Endodermal cell (in vitro differentiated cells): Measurements from ENCODE around the gene SGMS1. TPM values are rescaled to one million over a fixed set of nuclear protein-coding genes. Genes with fewer than 3 reads are reported as not detected.
"Not testable (repeated sequence)": the region's sequence is repeated elsewhere in the genome, so short reads cannot be mapped to it uniquely, and the experiment has no call there.

ENCODE experiments used
- DNase-seq: peaks from one replicate; pipeline ENCODE4 v3.0.0-alpha.2; 2017
- H3K27ac ChIP-seq: 2 replicates; pipeline ENCODE4 v1.5.1; 2013; ENCODE audit warnings: mild to moderate bottlenecking, low read depth, low read length, moderate library complexity
- H3K27me3 ChIP-seq: 2 replicates; pipeline ENCODE4 v1.6.1; 2013; ENCODE audit warnings: mild to moderate bottlenecking, low read length, moderate library complexity; ENCODE audit not compliant: insufficient read depth, control insufficient read depth, poor library complexity, severe bottlenecking
- H3K36me3 ChIP-seq: 2 replicates; pipeline ENCODE4 v1.7.0; 2013; ENCODE audit warnings: mild to moderate bottlenecking, low read length, moderate library complexity; ENCODE audit not compliant: control insufficient read depth, insufficient read depth
- H3K4me1 ChIP-seq: one replicate; pipeline ENCODE4 v1.7.0; 2013; ENCODE audit warnings: low read length; ENCODE audit not compliant: control insufficient read depth, insufficient read depth
- H3K4me3 ChIP-seq: 2 replicates; pipeline ENCODE4 v1.5.1; 2013; ENCODE audit warnings: mild to moderate bottlenecking, low read length, moderate library complexity
- H3K9ac ChIP-seq: 2 replicates; pipeline ENCODE4 v1.6.1; 2013; ENCODE audit warnings: mild to moderate bottlenecking, low read length, moderate library complexity; ENCODE audit not compliant: poor library complexity, severe bottlenecking; ENCODE audit errors: extremely low read depth
- H3K9me3 ChIP-seq: 2 replicates; pipeline ENCODE4 v1.6.1; 2013; ENCODE audit warnings: mild to moderate bottlenecking, low read length, moderate library complexity; ENCODE audit not compliant: control insufficient read depth
- H3K27ac Mint-ChIP-seq: 2 replicates; pipeline ENCODE4 v1.8.0; 2020; ENCODE audit warnings: mixed read lengths
- H3K27me3 Mint-ChIP-seq: 2 replicates; pipeline ENCODE4 v1.8.0; 2021; ENCODE audit warnings: mild to moderate bottlenecking, mixed read lengths; ENCODE audit not compliant: insufficient read depth
- H3K36me3 Mint-ChIP-seq: 2 replicates; pipeline ENCODE4 v1.8.0; 2020; ENCODE audit warnings: low read depth, mixed read lengths
- H3K4me1 Mint-ChIP-seq: 2 replicates; pipeline ENCODE4 v1.8.0; 2020; ENCODE audit warnings: mixed read lengths
- H3K4me3 Mint-ChIP-seq: 2 replicates; pipeline ENCODE4 v1.8.0; 2020; ENCODE audit warnings: mild to moderate bottlenecking, moderate library complexity, mixed read lengths
- H3K9me3 Mint-ChIP-seq: 2 replicates; pipeline ENCODE4 v1.8.0; 2020; ENCODE audit warnings: mild to moderate bottlenecking, mixed read lengths
- WGBS, 2 experiments: methylation state at CpG; one replicate each; pipeline versions ENCODE4 v1.1.5 to v1.1.7; 2013; ENCODE audit warnings: missing lambda C conversion rate in 2 of 2, mixed read lengths in 1 of 2; ENCODE audit not compliant: insufficient coverage in 1 of 2, insufficient read length in 1 of 2; 5-methylcytosine and 5-hydroxymethylcytosine counted together
- total RNA-seq, 2 donors: library from RNA; stranded (reverse); fragmentation: NEBNext Ultra II Directional in 1 of 2; extraction: Animal tissue kit (Norgen Biotek cat#: 25700) in 1 of 2; gene quantifications; 2 replicates in 1 of 2; 3 replicates in 1 of 2; pipeline ENCODE4 v1.2.1, GENCODE V29; 2021
- TF ChIP-seq, protein P1 (sequence below): fragments of 200-600 bp; sonication (generic); conservative IDR thresholded peaks from 2 replicates; pipeline ENCODE4 v1.5.0; 2021; ENCODE audit warnings: antibody characterized with exemption, mild to moderate bottlenecking

SGMS1 gene
- total RNA-seq, 2 donors from 2014 or later = 12.0 to 14.3 TPM

DNA sequence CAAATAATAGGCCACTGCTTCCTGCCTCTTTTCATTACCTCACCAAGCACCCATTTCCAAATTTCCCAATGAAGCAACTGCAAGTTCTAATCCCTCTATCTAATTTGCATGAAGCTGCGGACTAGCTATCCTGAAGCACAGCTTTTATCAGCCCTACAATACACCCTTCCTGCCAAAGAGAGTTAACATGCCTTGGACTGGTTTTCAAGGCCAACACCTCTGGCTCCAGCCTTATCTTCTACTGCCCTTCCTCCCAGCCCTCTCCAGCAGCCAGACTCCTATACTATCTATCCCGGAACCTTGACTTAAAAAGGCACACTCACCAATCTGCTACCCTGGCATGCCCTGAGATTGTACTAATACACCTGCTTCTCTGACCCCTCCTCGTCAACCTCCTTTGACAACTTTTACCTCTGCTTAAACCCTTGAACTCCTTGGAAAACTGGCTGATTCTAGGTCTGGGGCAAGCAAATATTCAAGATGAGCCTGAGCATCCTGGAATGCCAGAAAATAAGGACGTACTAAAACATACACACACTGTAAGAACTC, 73.4 kb downstream of the SGMS1 start:
- peaks cover 7% of the 10 kb centered on the region for H3K27me3 ChIP-seq
- Mint-ChIP-seq H3K27ac (peak overlapping the region; percentile 86), H3K27me3 (peaks cover 10% of the 10 kb centered on the region), H3K9me3 (peaks cover 20% of the 10 kb centered on the region), H3K4me3 (no peak overlapping the region), H3K4me1 (peaks cover 50% of the 10 kb centered on the region), H3K36me3 (peaks cover 7% of the 10 kb centered on the region)
- no peak overlapping the region for H3K27ac ChIP-seq
- WGBS, 2 experiments = 71 to 76% methylated on average over 3 to 4 of the region's 4 CpGs
- peak; percentile 48 for DNase-seq
- H3K9ac ChIP-seq = no peak overlapping the region
- TF ChIP-seq, protein P1, sequence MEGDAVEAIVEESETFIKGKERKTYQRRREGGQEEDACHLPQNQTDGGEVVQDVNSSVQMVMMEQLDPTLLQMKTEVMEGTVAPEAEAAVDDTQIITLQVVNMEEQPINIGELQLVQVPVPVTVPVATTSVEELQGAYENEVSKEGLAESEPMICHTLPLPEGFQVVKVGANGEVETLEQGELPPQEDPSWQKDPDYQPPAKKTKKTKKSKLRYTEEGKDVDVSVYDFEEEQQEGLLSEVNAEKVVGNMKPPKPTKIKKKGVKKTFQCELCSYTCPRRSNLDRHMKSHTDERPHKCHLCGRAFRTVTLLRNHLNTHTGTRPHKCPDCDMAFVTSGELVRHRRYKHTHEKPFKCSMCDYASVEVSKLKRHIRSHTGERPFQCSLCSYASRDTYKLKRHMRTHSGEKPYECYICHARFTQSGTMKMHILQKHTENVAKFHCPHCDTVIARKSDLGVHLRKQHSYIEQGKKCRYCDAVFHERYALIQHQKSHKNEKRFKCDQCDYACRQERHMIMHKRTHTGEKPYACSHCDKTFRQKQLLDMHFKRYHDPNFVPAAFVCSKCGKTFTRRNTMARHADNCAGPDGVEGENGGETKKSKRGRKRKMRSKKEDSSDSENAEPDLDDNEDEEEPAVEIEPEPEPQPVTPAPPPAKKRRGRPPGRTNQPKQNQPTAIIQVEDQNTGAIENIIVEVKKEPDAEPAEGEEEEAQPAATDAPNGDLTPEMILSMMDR = no peak
- H3K4me1 ChIP-seq = peaks cover 28% of the 10 kb centered on the region
- H3K9me3 ChIP-seq = peaks cover 3% of the 10 kb centered on the region
- peak overlapping the region; percentile 56 for H3K4me3 ChIP-seq
- no peaks in the 10 kb centered on the region for H3K36me3 ChIP-seq

DNA sequence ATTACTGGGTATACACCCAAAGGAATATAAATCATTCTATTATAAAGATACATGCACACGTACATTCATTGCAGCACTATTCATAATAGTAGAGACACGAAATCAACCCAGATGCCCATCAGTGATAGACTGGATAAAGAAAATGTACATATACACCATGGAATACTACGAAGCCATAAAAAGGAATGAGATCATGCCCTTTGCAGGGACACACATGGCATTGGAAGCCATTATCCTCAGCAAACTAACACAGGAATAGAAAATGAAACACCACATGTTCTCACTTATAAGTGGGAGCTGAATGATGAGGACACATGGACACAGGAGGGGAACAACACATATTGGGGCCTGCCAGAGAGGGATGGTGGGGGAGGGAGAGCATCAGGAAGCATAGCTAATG, 74.6 kb downstream of the SGMS1 start:
- 88 to 93% methylated on average over 2 to 3 of the region's 3 CpGs for WGBS, 2 experiments
- H3K4me1 ChIP-seq = peaks cover 20% of the 10 kb centered on the region
- not testable (repeated sequence) for H3K4me3 Mint-ChIP-seq

DNA sequence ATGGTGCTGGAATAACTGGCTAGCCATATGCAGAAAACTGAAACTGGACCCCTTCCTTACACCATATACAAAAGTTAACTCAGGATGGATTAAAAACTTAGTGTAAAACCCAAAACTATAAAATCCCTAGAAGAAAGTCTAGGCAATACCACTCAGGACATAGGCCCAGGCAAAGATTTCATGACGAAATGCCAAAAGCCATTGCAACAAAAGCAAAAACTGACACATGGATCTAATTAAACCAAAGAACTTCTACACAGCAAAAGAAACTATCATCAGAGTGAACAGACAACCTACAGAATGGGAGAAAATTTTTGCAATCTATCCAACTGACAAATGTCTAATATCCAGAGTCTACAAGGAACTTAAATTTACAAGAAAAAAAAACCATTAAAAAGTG, 75.3 kb downstream of the SGMS1 start:
- not testable (repeated sequence) for H3K27me3 Mint-ChIP-seq, H3K36me3 ChIP-seq, H3K27ac Mint-ChIP-seq, H3K4me3 ChIP-seq, H3K9ac ChIP-seq, H3K9me3 ChIP-seq, H3K4me3 Mint-ChIP-seq, H3K27ac ChIP-seq, H3K36me3 Mint-ChIP-seq, H3K27me3 ChIP-seq, DNase-seq
- H3K4me1 ChIP-seq = peaks cover 18% of the 10 kb centered on the region
- peaks cover 20% of the 10 kb centered on the region for H3K9me3 Mint-ChIP-seq
- WGBS, 2 experiments = 75 to 97% methylated on average over 1 of the region's 1 CpG
- H3K4me1 Mint-ChIP-seq = peaks cover 51% of the 10 kb centered on the region

More for the DNA sequence above, 74.6 kb downstream of the SGMS1 start:
- H3K36me3 Mint-ChIP-seq, H3K9me3 ChIP-seq, H3K27ac Mint-ChIP-seq, H3K27me3 ChIP-seq, H3K27ac ChIP-seq, DNase-seq, H3K36me3 ChIP-seq, H3K9ac ChIP-seq, H3K4me3 ChIP-seq: not testable (repeated sequence)
- H3K27me3 Mint-ChIP-seq = peaks cover 10% of the 10 kb centered on the region
- peaks cover 55% of the 10 kb centered on the region for H3K4me1 Mint-ChIP-seq
- H3K9me3 Mint-ChIP-seq = peaks cover 20% of the 10 kb centered on the region

DNA sequence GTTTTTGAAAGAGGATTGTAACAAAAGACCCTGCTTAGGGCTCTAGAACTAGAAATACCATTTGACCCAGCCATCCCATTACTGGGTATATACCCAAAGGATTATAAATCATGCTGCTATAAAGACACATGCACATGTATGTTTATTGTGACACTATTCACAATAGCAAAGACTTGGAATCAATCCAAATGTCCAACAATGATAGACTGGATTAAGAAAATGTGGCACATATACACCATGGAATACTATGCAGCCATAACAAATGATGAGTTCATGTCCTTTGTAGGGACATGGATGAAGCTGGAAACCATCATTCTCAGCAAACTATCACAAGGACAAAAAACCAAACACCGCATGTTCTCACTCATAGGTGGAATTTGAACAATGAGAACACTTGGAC, 77.5 kb downstream of the SGMS1 start:
- not testable (repeated sequence) for H3K36me3 Mint-ChIP-seq, H3K9me3 ChIP-seq, H3K27ac ChIP-seq, H3K27me3 ChIP-seq, H3K9ac ChIP-seq, H3K4me3 ChIP-seq, H3K36me3 ChIP-seq, H3K4me1 ChIP-seq, H3K4me3 Mint-ChIP-seq, H3K27ac Mint-ChIP-seq, H3K27me3 Mint-ChIP-seq, DNase-seq
- Mint-ChIP-seq H3K4me1 (peaks cover 44% of the 10 kb centered on the region), H3K9me3 (peaks cover 20% of the 10 kb centered on the region)
- TF ChIP-seq, protein P1 = peak; percentile 10
- 94% methylated on average over 1 of the region's 1 CpG; no CpG with 5 or more reads in 1 of the 2 experiments for WGBS, 2 experiments
